Esophagus squamous epithelium (tissue), 5 donors: ENCODE results near the gene ATAD3A. TPM values are rescaled to one million over a fixed set of nuclear protein-coding genes. Genes with fewer than 3 reads are reported as not detected.
"Not testable (repeated sequence)": the region's sequence is repeated elsewhere in the genome, so short reads cannot be mapped to it uniquely, and the experiment has no call there.

Source experiments
- DNase-seq: peaks from one replicate; lab custom pipeline; 2025; lab: John Stamatoyannopoulos, UW
- H3K27ac ChIP-seq, 4 donors: fragments of 200-600 bp; sonication (generic); one replicate each; pipeline ENCODE4 v1.5.1; 2016 to 2019; ENCODE audit warnings: mild to moderate bottlenecking in 1 of 4
- H3K27me3 ChIP-seq, 4 donors: fragments of 200-600 bp; sonication (generic); 1 replicate in 3 of 4; 2 replicates in 1 of 4; pipeline versions ENCODE4 v1.5.1 to v1.6.0; 2017 to 2021; ENCODE audit warnings: antibody characterized with exemption in 1 of 4
- H3K36me3 ChIP-seq, 3 donors: fragments of 200-600 bp; sonication (generic); one replicate each; pipeline ENCODE4 v1.5.1; 2016 to 2019
- H3K4me1 ChIP-seq, 3 donors: fragments of 200-600 bp; sonication (generic); one replicate each; pipeline ENCODE4 v1.5.1; 2017 to 2019
- H3K4me3 ChIP-seq, 4 donors: fragments of 200-600 bp; sonication (generic); 1 replicate in 3 of 4; 2 replicates in 1 of 4; pipeline ENCODE4 v1.5.1; 2016 to 2019; ENCODE audit warnings: mild to moderate bottlenecking in 2 of 4, moderate library complexity in 1 of 4
- H3K9me3 ChIP-seq, 3 donors: fragments of 200-600 bp; sonication (generic); one replicate each; pipeline ENCODE4 v1.5.1; 2016 to 2019
- CTCF ChIP-seq, 6 experiments: fragments of 450-650 bp in 4 of 6; fragments of 200-600 bp in 2 of 6; sonication (generic) in 2 of 6; IDR thresholded peaks; one replicate each; pipeline ENCODE4 v1.5.1; 2016 to 2019; ENCODE audit warnings: antibody characterized with exemption in 6 of 6, mild to moderate bottlenecking in 4 of 6, moderate library complexity in 4 of 6
- POLR2A ChIP-seq, 4 donors: fragments of 450-650 bp; IDR thresholded peaks; one replicate each; pipeline ENCODE4 v1.6.1; 2017; ENCODE audit warnings: antibody characterized with exemption in 4 of 4, mild to moderate bottlenecking in 4 of 4, moderate library complexity in 3 of 4
- WGBS, 2 donors: methylation state at CpG; one replicate each; pipeline ENCODE4 v1.1.5; 2018; 5-methylcytosine and 5-hydroxymethylcytosine counted together
- intact Hi-C: fragments of 100-400 bp; cut with DNase I; formaldehyde crosslinking; loops from one replicate; pipeline ENCODE4 v1.15.0; 2022
- total RNA-seq, 4 donors: library from RNA; depleted of rRNA; stranded (reverse); fragments of >200 nt; gene quantifications; one replicate each; pipeline ENCODE4 v1.1.0, GENCODE V29; 2016
- donor health status: DM: yes; HTN: yes; CAD: no.

Gene ATAD3A
- total RNA-seq, 4 donors from 2014 or later: 27.0 to 53.8 (median 32.6) TPM

GRCh38 chr1:1470626-1471388 is 41.2 kb upstream of the ATAD3A start:
- peak overlapping the region; percentile 84 to 95 (median 92) for H3K27ac ChIP-seq
- intact Hi-C loops: no loop called here
- peaks cover 17 to 38% (median 20%) of the 10 kb centered on the region in 3 donors for H3K4me1 ChIP-seq
- TF ChIP-seq CTCF (IDR thresholded peaks at IDR 0.05) (no peak), POLR2A (IDR thresholded peaks at IDR 0.05) (no peak)
- no peak for DNase-seq
- H3K36me3 ChIP-seq: no peaks in the 10 kb centered on the region
- no peaks in the 10 kb centered on the region for H3K9me3 ChIP-seq
- 10 to 15% methylated on average over 16 of the region's 16 CpGs for WGBS, 2 donors
- peak overlapping the region; percentile 66 to 94 (median 80) for H3K4me3 ChIP-seq
- no peaks in the 10 kb centered on the region for H3K27me3 ChIP-seq

GRCh38 chr1:1471389-1472052 is 40.4 kb upstream of the ATAD3A start, which contains the start of gene ATAD3B:
Gene ATAD3B, plus strand, starts transcription at chr1:1471765. Its CDS starts 120 bp downstream, at chr1:1471885.
- Histone ChIP-seq H3K4me1 (peaks cover 17 to 38% (median 20%) of the 10 kb centered on the region in 3 donors), H3K27me3 (no peaks in the 10 kb centered on the region), H3K9me3 (no peaks in the 10 kb centered on the region), H3K27ac (peak within 1 kb of the TSS; percentile 84 to 95 (median 92)), H3K36me3 (peaks cover 0 to 2% (median 0%) of the 10 kb centered on the region in 3 donors), H3K4me3 (peak within 1 kb of the TSS; percentile 66 to 94 (median 80))
- intact Hi-C loops: no loop called here
- TF ChIP-seq CTCF (IDR thresholded peaks at IDR 0.05) (no peak), POLR2A (IDR thresholded peaks at IDR 0.05) (peak in 2 of 4 donors; percentile 16 to 40)
- DNase-seq: peak; percentile 52
- 0 to 1% methylated on average over 1 to 17 of the region's 87 CpGs for WGBS, 2 donors

GRCh38 chr1:1472053-1472876 is 39.7 kb upstream of the ATAD3A start:
- peak overlapping the region; percentile 66 to 94 (median 80) for H3K4me3 ChIP-seq
- intact Hi-C loops, DNase-seq, H3K36me3 ChIP-seq, H3K9me3 ChIP-seq, H3K27me3 ChIP-seq: not testable (repeated sequence)
- 7 to 11% methylated on average over 8 of the region's 65 CpGs for WGBS, 2 donors
- H3K4me1 ChIP-seq: peaks cover 17 to 38% (median 20%) of the 10 kb centered on the region in 3 donors
- H3K27ac ChIP-seq: peak overlapping the region; percentile 84 to 95 (median 92)

GRCh38 chr1:1476011-1476410 is 36.0 kb upstream of the ATAD3A start:
- Histone ChIP-seq H3K4me1 (peaks cover 11 to 23% (median 14%) of the 10 kb centered on the region in 3 donors), H3K36me3 (peaks cover 8 to 43% (median 26%) of the 10 kb centered on the region in 3 donors)
- H3K27me3 ChIP-seq, H3K9me3 ChIP-seq, DNase-seq, H3K27ac ChIP-seq, H3K4me3 ChIP-seq, intact Hi-C loops: not testable (repeated sequence)
- WGBS, 2 donors: 88 to 90% methylated on average over 2 to 8 of the region's 17 CpGs

- H3K4me3 ChIP-seq: no peak overlapping the region
- H3K9me3 ChIP-seq: no peaks in the 10 kb centered on the region
- H3K27ac ChIP-seq: no peak overlapping the region
- DNase-seq: no peak
- no peaks in the 10 kb centered on the region for H3K27me3 ChIP-seq
- H3K4me1 ChIP-seq: peaks cover 11 to 20% (median 14%) of the 10 kb centered on the region in 3 donors
- no peak for TF ChIP-seq CTCF (IDR thresholded peaks at IDR 0.05)
- TF ChIP-seq POLR2A (IDR thresholded peaks at IDR 0.05): no peak
- peaks cover 8 to 51% (median 31%) of the 10 kb centered on the region in 3 donors for H3K36me3 ChIP-seq
- intact Hi-C loops: no loop called here
- WGBS, 2 donors: 95 to 99% methylated on average over 7 to 13 of the region's 22 CpGs
Measured at GRCh38 chr1:1477206-1477605, 34.8 kb upstream of the ATAD3A start.
